Eye (tissue), 1 donor: ENCODE results near the gene CLDN7.
A peak's percentile ranks its signal among the peaks of the same experiment; 100 is the strongest.

Experiments
- DNase-seq: peaks from one replicate; pipeline ENCODE4 v3.0.0-alpha.2; 2015

Gene CLDN7

GRCh38 chr17:7235693-7236665 is 26.3 kb downstream of the CLDN7 start:
- no peak for DNase-seq

- peak; percentile 97 for DNase-seq
Observed at GRCh38 chr17:7234083-7234951, 28.0 kb downstream of the CLDN7 start, which contains the start of gene DVL2. DVL2 (minus strand) TSS chr17:7234517; CDS start chr17:7234262, 255 bp downstream.

DNA sequence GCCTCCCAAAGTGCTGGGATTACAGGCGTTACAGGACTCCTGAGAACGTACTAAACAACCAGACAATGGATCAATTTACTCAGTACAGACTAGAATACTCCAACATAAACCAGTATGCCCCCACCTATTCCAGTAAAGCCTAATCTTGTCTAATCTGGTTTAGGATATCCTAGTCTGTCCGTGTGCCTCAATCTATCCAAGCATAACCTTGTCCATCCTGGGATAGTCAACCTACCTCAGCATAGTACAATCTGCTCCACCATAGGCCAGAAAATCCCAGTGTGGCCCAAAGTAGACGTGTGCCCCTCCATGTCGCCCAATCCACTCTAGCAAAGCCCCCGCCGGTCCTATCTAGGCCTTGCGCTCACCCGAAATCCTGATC is 28.6 kb downstream of the CLDN7 start:
- no peak for DNase-seq

DNA sequence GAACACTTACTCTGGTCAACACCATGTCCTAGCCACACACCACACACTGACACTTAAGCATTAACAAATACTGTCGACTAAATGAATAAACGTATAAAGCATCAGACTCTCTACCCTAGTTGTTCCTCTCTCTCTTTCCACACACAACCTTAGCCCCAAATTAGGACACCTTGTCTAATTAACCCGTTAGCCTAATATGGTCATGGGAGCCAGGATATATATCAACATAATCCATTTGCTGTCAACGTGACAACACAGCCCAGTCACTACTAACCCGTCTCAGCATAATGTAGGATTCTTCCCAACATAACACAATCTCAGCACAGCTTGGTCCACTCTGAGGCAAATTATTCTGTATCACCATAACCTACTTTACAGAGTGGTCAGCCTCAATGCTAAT is 30.2 kb downstream of the CLDN7 start:
- no peak for DNase-seq

DNA sequence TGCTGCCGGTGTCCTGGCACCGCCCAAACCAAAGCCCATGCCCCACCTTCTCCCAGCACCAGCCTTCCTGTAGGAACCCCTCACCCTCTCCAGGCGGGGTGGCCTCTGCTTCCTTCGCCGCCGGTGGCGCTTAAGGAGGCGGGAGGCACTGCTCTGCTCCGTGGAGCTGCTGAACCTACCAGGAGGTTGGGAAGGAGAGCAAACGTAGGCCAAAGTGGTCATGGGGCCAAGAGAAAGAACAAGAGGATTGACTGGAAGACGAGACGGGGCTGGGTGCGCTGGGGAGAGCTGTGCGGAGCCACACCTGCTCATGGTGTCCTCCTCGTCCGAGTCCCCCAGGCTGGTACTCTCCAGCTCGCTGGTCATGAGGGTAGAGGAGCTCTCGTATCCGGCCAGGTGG is 32.8 kb downstream of the CLDN7 start:
- no peak for DNase-seq

DNA sequence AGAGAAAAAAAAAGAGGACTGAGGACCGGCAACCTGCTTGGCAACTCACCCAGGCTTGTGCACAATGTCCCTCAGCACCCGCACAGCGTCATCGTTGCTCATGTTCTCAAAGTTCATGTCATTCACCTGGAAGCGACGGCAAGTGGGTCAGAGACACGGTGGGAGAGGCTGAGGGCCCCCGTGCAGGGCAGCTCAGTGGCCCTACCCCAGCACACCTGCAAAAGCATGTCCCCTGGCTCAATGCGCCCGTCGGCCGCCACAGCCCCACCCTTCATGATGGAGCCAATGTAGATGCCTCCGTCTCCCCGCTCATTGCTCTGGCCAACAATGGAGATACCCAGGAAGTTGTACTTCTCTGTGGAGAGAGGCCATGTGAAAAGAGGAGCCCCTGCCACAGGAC is 33.4 kb downstream of the CLDN7 start:
- no peak for DNase-seq

- DNase-seq, result no peak
Observed at GRCh38 chr17:7226721-7227710, 35.3 kb downstream of the CLDN7 start.

- DNase-seq, result no peak
Observed at GRCh38 chr17:7225711-7226331, 36.5 kb downstream of the CLDN7 start.

GRCh38 chr17:7224661-7225111 is 37.6 kb downstream of the CLDN7 start:
- DNase-seq, result no peak

- no peak for DNase-seq
Observed at GRCh38 chr17:7224110-7224509, 38.2 kb downstream of the CLDN7 start.

DNA sequence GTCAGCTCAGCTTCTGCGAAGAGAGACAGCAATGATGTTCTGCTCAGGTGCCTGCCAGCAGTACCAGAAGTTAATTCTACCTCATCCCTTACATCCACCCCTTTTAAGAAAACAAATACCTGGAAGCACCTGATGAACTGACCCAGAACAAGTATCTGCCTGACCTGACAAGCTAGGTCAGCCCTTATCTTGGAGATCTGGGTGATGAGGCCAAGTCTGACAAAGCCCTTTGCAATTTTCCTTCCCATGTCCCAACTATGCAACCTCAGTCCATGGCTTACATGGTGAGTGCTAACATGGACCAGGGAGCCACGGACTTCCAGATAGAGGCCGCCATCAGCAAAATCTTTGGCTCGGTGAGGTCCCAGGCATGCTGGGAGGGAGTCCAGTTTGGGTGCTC is 38.9 kb downstream of the CLDN7 start:
- DNase-seq, result no peak

DNA sequence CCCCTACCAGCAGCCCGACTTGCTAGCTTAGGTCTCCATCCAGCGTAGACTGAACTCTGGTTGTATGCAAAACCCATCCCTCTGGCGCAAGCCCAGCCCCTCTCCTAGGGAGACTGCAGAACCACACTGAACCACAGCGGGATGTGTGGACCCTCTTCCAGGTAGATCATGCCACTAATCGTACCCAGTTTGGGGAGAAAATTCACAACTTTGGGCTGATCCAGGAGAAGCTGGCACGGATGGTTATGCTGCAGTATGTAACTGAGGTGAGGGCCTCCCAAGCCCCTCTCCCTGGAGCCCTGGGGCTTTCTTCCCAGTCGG is 39.3 kb downstream of the CLDN7 start:
- no peak for DNase-seq

DNA sequence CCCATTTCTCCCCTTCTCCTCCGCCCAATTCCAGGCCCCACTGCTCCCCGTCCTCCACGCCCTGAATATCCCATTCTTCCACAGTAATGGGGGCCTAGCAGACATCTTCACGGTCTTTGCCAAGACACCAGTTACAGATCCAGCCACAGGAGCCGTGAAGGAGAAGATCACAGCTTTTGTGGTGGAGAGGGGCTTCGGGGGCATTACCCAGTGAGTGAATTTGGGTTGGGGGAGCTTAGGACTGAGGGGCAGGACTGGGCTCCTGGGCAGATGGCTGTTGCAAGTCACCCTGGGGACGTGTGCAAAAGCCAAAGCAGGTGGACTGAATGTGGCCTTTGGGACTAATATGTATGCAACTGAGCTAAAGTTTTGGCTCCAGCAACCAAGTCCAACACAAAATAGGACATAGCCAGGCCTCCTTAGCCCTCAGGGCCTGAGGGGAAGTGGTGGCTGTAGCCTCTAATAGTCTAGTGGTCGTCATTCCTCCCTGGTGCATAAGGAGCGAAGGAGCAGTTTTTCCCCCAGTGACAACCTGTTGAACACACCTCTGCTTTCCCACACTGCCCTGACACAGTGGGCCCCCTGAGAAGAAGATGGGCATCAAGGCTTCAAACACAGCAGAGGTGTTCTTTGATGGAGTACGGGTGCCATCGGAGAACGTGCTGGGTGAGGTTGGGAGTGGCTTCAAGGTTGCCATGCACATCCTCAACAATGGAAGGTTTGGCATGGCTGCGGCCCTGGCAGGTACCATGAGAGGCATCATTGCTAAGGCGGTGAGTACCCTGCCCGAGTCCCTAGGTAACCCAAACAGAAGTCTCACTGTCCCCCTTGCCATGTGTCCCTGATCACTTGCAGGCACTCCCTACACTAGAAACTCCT is 39.9 kb downstream of the CLDN7 start:
- no peak for DNase-seq

DNA sequence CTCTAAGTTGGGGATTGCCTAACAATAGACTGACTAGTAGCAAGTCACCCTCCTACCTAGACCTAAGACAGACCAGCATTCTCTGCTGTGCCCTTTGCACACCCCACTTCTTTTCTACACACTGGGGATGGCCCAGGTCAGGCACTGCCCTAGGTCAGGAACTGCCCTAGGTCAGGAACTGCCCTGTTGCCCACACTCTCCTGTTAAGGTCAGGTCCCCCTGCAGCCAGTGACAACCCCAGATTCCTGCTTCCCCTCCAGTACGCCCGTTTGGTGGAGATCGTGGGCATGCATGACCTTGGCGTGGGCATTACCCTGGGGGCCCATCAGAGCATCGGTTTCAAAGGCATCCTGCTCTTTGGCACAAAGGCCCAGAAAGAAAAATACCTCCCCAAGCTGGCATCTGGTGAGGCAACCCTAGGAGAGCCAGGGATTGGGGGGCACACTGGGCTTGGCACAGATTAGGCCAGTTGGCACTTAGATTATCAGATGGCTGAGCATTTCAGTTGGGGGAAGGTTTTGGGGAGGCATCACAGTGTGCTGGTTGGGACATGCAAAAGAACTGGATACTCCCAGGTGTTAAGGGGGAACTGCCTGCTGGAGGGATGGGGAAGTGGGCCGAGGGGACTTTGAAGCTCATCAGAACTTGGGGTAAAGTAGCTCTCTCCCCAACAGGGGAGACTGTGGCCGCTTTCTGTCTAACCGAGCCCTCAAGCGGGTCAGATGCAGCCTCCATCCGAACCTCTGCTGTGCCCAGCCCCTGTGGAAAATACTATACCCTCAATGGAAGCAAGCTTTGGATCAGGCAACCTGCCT is 40.8 kb downstream of the CLDN7 start:
- DNase-seq, result no peak

GRCh38 chr17:7220593-7221277 is 41.5 kb downstream of the CLDN7 start:
- peak; percentile 59 for DNase-seq

DNA sequence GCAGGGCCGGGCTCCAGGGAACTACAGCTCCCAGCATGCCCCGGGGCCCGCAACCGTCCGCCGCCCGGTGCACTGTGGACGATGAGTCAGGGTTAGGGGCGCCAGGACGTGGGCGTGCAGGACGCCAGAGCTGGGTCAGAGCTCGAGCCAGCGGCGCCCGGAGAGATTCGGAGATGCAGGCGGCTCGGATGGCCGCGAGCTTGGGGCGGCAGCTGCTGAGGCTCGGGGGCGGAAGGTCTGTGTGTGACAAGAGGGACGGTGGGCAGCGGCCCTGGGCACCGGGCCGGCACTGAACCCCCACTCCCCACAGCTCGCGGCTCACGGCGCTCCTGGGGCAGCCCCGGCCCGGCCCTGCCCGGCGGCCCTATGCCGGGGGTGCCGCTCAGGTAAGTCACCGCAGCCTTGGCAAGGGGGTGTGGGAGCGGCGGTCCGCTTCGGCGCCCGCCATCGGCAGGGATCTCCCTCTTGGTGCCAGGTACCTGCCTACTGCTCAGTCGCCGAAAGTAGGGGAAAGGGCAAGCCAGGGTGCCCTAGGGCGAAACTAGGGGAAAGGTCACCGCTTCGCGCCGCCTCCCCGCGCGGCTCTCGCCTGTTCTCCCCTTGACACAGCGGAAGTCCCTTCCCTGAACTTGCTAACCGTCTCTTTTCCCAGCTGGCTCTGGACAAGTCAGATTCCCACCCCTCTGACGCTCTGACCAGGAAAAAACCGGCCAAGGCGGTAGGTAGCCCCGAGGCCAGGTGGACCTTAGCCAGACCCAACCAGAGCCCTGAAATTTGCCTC is 42.3 kb downstream of the CLDN7 start, which contains the start of the genes ACADVL and DLG4:
ACADVL (plus strand) TSS at position 127 of the 781 bp plus-strand sequence; CDS start at position 174, 47 bp downstream.
DLG4 (minus strand) TSS at position 25 of the 781 bp plus-strand sequence.
- DNase-seq, result peak; percentile 94

GRCh38 chr17:7219229-7219811 is 43.0 kb downstream of the CLDN7 start:
- no peak for DNase-seq

- peak; percentile 38 for DNase-seq
Observed at GRCh38 chr17:7218758-7219157, 43.5 kb downstream of the CLDN7 start.
